HG03103 (cell line): ENCODE data around the gene SIGLEC6.

Source experiments
- ATAC-seq: cut with Tn5 transposase; IDR thresholded peaks from one replicate; pipeline ENCODE4 v1.9.1; 2021; ENCODE audit warnings: low read depth; ENCODE audit not compliant: unreplicated experiment

Gene SIGLEC6

DNA sequence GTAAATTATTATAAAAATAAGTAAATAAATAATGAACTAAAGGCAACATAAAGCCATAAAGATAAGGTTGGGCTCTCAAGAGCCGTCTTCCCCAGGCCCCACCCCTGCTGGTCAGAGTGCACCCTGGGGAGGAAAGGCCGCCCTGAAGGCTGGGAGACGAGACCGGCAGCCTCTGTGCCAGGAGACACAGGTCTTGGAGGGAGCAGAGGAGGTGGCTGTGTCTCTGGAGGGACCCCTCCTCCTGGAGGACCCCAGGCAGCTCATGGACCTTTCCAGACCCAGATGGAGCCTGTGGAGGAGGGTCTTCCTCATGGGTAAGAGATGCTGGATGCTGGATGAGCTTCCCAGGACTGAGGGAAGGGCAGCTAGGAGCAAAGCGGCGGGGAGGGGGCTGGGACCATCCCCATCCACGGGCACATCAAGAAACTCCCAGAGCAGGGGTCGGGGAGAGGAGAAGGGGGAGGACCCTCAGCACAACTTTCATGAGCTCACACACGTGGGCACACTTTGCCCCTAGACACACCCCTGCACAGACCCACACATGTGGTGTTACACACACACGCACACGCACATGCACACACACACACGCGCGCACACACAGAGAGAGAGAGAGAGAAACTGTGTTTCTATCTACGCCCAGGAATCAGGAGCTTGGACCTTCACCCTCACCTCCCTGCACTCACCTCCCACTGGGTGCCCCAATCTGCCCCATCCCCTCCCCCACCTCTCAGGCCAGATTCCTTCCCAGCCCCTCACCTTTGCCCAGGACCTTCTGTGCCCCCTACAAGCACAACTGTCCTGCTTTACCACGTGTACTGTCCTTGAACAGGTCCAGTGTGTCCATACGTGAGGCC is 52.9 kb downstream of the SIGLEC6 start, which contains the start of gene CEACAM18:
Gene CEACAM18, plus strand, starts transcription at position 159 of the 854 bp plus-strand sequence.
- no peak for ATAC-seq

DNA sequence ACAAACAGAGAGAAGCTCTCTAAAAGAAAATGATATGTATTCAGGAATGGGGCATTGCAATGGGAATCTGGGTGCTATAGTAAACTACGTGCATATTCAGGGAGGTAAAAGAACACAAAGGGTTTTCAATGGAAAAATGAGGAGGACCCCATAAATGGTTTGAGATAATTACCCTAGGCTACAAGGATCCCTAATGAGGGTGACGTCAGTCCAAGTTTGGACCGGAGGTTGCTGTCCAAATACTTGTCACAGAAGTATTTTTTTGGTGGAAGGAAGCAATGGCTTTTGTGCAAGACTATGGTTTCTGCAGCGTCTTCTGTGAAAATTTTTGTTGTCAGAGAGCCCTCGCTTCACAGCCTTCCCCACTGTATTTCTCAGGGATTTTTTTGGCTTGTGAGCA is 54.1 kb downstream of the SIGLEC6 start:
- ATAC-seq = no peak

DNA sequence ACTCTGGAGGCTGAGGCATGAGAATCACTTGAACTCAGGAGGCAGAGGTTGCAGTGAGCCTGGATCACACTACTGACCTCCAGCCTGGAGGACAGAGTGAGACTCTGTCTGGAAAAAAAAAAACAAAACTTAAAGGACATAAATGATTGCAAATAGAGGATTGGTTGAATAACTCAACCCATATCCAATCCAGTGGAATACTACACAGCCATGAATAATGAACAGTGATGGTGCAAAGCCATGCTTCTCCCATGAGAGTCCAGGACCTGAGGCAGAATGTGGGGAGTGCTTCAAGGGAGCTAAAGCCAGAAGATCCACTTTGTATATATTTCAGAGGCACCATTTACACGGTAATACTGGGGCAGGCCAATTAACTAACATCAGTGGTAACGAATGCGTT is 55.3 kb downstream of the SIGLEC6 start:
- ATAC-seq = no peak

DNA sequence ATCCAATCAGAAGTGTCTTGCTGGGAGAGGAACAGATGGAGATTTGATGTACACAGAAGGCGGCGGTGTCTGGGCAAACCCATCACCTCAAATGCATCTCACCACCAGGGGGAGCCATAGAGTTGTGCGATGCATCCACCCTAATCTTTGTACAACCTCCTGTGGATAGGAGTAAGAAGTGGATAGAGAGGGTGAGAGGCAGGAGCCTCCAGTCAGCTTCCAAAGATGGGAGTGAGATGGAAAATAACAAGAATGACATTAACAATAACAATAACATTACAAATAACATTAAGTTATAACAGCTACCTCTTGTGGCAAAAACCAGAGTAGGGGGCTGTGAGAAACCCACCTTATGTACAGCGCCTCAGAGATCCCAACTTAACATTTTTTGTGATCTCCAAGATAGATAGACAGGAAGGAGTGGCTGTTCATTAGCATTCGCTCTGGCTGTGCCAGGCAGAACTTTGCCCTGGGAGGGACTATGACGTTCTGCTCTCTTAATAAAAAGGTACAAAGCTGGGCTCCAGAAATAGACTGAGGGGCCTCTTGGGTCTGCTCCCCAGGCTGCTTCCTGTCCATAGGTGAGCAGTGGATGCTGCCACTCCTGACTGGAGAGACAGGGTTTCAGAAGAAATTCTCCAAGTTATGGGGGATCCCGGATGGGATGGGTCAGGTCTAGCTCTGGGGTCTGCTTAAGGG is 58.3 kb downstream of the SIGLEC6 start:
- ATAC-seq = no peak

DNA sequence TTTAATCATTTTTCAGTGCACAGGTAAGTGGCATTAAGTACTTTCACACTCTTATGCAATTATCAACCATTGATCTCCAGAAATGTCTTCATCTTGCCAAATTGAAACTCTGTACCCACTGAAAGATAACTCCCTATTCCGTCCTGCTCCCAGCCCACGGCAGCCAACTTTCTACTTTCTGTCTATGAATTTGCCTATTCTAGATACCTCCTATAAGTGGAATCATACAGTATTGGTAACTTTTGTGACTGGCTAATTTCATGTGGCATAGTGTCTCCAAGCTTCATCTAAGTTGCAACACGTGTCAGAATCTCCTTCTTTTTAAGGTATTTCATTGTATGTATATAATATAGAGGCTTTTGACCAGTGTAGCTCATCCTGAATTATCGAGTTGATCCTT is 58.9 kb downstream of the SIGLEC6 start:
- ATAC-seq = no peak

DNA sequence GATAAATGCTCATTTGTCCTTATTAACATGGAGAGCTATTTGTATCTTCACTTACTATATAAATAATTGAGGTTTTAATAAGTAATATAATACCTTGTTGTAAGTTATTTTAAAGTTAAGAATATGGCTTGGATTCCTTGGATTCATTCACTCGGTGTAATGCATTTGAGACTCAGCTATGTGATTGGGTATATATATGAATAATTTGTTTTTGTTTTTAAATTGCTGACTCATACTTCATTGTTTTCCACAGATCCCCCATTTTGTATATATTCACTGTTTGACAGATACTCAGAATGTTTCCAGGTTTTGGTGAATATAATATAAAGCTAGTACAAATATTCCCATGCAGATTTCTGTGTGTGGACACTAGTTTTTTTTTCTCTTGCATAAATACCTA is 59.9 kb downstream of the SIGLEC6 start:
- ATAC-seq = no peak

DNA sequence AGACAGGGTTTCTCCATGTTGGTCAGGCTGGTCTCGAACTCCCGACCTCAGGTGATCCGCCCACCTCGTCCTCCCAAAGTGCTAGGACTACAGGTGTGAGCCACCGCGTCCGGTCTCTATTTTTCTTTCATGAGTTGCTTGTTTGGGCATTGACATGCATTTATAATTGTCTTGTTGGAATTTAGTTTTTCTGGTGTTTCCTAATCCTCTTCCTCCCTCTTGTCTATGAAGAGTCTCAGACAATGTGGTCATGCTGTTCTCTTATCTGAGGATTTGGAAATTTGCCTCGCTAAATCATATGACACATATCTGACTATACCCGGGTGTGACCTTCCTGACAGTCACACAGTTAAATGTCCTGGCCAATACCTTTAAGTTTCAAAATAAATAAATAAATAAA is 60.5 kb downstream of the SIGLEC6 start:
- no peak for ATAC-seq

DNA sequence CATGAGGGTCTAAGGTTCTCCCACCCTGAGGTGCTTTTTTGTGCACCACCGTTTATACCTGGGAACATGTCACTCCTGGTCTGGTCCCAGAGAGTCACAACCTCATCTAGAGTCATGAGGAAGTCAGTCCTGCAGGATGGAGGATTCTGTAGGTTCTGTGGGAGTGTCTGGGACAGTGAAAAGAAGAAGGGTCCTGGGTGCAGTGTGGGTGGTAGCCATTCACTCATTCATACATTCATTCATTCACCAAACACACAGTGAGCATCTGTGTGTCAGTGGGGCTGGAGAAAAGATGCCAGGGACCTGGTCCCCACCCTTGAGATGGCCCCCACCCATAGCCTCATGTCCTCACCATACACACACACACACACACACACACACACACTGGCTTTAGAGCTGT is 61.8 kb downstream of the SIGLEC6 start:
- no peak for ATAC-seq

DNA sequence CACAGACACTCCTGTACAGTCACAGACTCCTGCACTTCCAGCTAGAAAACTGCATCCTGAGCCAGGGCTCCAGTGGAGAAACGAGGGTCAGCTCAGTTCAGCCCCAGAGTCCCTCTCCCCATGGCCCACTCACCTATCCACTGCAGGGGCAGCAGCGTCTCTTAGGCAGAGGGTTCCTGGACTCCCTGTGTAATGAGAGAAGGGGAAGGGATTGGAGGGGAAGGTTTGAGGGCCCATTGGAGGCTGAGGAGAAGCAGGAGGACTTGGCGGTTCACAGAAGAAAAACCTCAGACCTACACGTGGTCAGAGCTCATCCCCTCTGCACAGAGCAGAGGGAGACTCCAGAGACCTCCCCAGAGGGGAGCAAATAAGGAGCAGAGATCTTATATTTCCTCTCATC is 62.3 kb downstream of the SIGLEC6 start:
- ATAC-seq = no peak

DNA sequence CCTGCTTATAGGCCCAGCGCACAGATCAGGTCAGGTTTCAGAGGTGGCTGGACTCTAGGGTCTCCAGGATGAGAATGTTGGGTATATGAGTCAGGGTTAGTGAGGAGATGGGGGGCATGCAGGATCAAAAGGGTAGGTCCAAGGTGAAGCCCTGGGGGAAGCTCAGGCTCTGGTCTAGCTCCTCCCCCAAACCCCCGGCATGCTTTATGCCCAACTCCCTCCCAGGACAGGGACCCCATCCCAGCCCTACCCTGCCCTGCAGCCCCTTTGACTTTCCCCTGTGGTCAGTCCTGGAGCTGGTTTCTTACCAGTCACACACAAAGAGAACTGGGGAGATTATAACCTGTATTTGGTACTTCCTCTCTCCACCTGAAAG is 62.9 kb downstream of the SIGLEC6 start:
- no peak for ATAC-seq

DNA sequence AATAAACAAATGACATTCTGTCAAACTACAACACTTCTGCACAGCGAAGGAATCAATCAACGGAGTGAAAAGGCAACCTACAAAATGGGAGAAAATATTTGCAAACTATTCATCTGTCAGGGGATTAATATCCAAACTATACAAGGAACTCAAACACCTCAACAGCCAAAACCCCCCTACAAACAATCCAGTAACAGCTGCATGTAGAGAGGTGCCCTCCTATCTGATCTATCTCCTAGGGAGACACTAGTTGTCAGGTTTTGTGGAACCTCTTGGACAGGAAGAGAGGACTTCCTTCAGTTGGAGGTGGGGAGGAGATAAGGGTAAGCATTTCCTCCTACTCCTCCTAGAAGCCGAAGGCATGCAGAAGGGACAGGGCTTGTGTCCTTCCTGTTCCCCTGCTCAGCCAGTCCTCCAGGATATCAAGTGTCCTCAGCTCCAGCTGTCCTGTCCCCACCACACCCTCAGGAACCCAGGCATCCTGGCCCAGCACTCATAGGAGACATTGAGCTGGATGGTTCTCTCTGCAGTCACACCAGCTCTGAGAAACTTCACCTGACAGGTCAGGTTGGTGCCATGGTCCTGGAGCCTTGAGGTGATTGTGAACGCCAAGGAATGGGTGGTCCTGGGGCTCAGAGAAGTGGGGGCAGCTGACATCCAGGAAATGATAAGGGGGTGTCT is 63.5 kb downstream of the SIGLEC6 start:
- no peak for ATAC-seq
